SU-DHL-6 (cell line): Measurements from ENCODE around the gene SCYGR1.

Experiments used
- H2AFZ ChIP-seq: fragments of 200-600 bp; sonication (generic); 2 replicates; pipeline ENCODE4 v1.6.1; 2014; ENCODE audit warnings: low read depth, mild to moderate bottlenecking, moderate library complexity, mixed read lengths, antibody characterized with exemption, low read length; ENCODE audit not compliant: severe bottlenecking
- H3F3A ChIP-seq: fragments of 200-600 bp; shearing (Covaris generic); 2 replicates; pipeline ENCODE4 v1.6.0; 2016; ENCODE audit warnings: antibody characterized with exemption, mild to moderate bottlenecking; ENCODE audit not compliant: insufficient read depth
- H3K27ac ChIP-seq: fragments of 200-600 bp; sonication (generic); 2 replicates; pipeline ENCODE4 v1.5.1; 2016; ENCODE audit warnings: low read depth, mild to moderate bottlenecking, low read length, moderate library complexity, mixed read lengths
- H3K27me3 ChIP-seq: fragments of 200-600 bp; sonication (generic), shearing (Covaris generic); 2 replicates; pipeline ENCODE4 v1.6.0; 2014; ENCODE audit warnings: mild to moderate bottlenecking, low read length
- H3K36me3 ChIP-seq: fragments of 200-600 bp; sonication (generic); 2 replicates; pipeline ENCODE4 v1.6.1; 2014; ENCODE audit warnings: mild to moderate bottlenecking, low read length, mixed read lengths
- H3K4me2 ChIP-seq: fragments of 300-600, 200-600 bp; shearing (Covaris generic), sonication (generic); 2 replicates; pipeline ENCODE4 v1.6.0; 2014; ENCODE audit warnings: low read length, low read depth, mild to moderate bottlenecking; ENCODE audit not compliant: poor library complexity, severe bottlenecking
- H3K4me3 ChIP-seq: fragments of 200-600 bp; sonication (generic); 2 replicates; pipeline ENCODE4 v1.5.1; 2014; ENCODE audit warnings: antibody characterized with exemption, low read length, mild to moderate bottlenecking, mixed read lengths; ENCODE audit not compliant: insufficient read depth, poor library complexity, severe bottlenecking
- H3K79me2 ChIP-seq: fragments of 200-600 bp; sonication (generic); 2 replicates; pipeline ENCODE4 v1.6.1; 2014; ENCODE audit warnings: mild to moderate bottlenecking, low read length, moderate library complexity; ENCODE audit not compliant: insufficient read depth
- H3K9ac ChIP-seq: fragments of 200-600 bp; sonication (generic); 2 replicates; pipeline ENCODE4 v1.7.0; 2014; ENCODE audit warnings: mild to moderate bottlenecking, low read length
- H3K9me2 ChIP-seq: fragments of 200-600 bp; sonication (generic); replicated peaks from 2 replicates; pipeline ENCODE4 v1.6.1; 2014; ENCODE audit warnings: low read length; ENCODE audit not compliant: insufficient read depth
- H3K9me3 ChIP-seq: fragments of 200-600 bp; sonication (generic); 2 replicates; pipeline ENCODE4 v1.6.1; 2014; ENCODE audit warnings: low read length, mixed read lengths; ENCODE audit not compliant: insufficient read depth
- H4K20me1 ChIP-seq: fragments of 200-600 bp; sonication (generic); 2 replicates; pipeline ENCODE4 v1.6.1; 2014; ENCODE audit warnings: low read depth, mild to moderate bottlenecking, antibody characterized with exemption, low read length, moderate library complexity, mixed read lengths
- EZH2phosphoT487 ChIP-seq: fragments of 200-600 bp; sonication (generic), shearing (Covaris generic); conservative IDR thresholded peaks from 2 replicates; pipeline ENCODE4 v1.6.1; 2018; ENCODE audit warnings: mild to moderate bottlenecking, antibody characterized with exemption, low read length, moderate library complexity, mixed read lengths
- TF ChIP-seq, protein P1 (sequence below): fragments of 200-600 bp; sonication (generic); IDR thresholded peaks from one replicate; pipeline ENCODE4 v1.5.1; 2017; ENCODE audit warnings: antibody characterized with exemption, mild to moderate bottlenecking, low read length, moderate library complexity; ENCODE audit not compliant: insufficient read depth, poor library complexity, severe bottlenecking

Gene SCYGR1

GRCh38 chr2:227390468-227391256, 2.9 kb upstream of the SCYGR1 start:
- H3K79me2 ChIP-seq, result no peaks in the 10 kb centered on the region
- no peaks in the 10 kb centered on the region for H3K9me3 ChIP-seq
- H3K9me2 ChIP-seq, result no peaks in the 10 kb centered on the region
- H3K4me2 ChIP-seq, result no peak overlapping the region
- TF ChIP-seq, protein P1, sequence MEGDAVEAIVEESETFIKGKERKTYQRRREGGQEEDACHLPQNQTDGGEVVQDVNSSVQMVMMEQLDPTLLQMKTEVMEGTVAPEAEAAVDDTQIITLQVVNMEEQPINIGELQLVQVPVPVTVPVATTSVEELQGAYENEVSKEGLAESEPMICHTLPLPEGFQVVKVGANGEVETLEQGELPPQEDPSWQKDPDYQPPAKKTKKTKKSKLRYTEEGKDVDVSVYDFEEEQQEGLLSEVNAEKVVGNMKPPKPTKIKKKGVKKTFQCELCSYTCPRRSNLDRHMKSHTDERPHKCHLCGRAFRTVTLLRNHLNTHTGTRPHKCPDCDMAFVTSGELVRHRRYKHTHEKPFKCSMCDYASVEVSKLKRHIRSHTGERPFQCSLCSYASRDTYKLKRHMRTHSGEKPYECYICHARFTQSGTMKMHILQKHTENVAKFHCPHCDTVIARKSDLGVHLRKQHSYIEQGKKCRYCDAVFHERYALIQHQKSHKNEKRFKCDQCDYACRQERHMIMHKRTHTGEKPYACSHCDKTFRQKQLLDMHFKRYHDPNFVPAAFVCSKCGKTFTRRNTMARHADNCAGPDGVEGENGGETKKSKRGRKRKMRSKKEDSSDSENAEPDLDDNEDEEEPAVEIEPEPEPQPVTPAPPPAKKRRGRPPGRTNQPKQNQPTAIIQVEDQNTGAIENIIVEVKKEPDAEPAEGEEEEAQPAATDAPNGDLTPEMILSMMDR, result no peak
- no peak for TF ChIP-seq EZH2phosphoT487
- no peak overlapping the region for H3K27ac ChIP-seq
- H3K9ac ChIP-seq, result no peak overlapping the region
- H2AFZ ChIP-seq, result no peak overlapping the region
- H4K20me1 ChIP-seq, result no peaks in the 10 kb centered on the region
- no peaks in the 10 kb centered on the region for H3K36me3 ChIP-seq
- H3K4me3 ChIP-seq, result no peak overlapping the region
- no peaks in the 10 kb centered on the region for H3K27me3 ChIP-seq
- H3F3A ChIP-seq, result no peaks in the 10 kb centered on the region

GRCh38 chr2:227389661-227390060, 1.9 kb upstream of the SCYGR1 start:
- Histone ChIP-seq H2AFZ (no peak overlapping the region), H3K27me3 (no peaks in the 10 kb centered on the region), H3K9me2 (no peaks in the 10 kb centered on the region), H3K27ac (no peak overlapping the region), H3K4me2 (no peak overlapping the region), H3K9me3 (no peaks in the 10 kb centered on the region), H4K20me1 (no peaks in the 10 kb centered on the region), H3K79me2 (no peaks in the 10 kb centered on the region), H3K36me3 (no peaks in the 10 kb centered on the region), H3K4me3 (no peak overlapping the region), H3F3A (no peaks in the 10 kb centered on the region), H3K9ac (no peak overlapping the region)
- TF ChIP-seq, protein P1, result no peak
- TF ChIP-seq EZH2phosphoT487, result no peak

DNA sequence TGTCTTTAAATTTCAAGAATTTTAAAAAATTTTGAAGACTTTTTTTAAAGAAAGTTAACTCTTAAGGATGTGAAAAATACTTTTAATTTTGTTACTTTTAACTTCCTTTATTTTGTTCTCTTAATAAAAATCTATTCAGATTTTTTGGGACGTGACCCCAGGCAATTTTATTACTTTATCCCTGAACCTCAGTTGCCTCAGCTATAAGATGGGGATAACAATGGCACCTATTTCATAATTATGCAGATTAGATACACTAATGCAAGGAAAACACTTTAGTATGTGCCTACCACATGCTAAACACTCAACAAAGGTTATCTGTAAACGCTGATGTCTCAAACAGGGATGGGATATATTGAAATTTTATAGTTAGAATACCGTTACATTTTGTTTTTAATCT, 1.5 kb upstream of the SCYGR1 start:
- Histone ChIP-seq H2AFZ (no peak overlapping the region), H3K27me3 (no peaks in the 10 kb centered on the region), H3K79me2 (no peaks in the 10 kb centered on the region), H3K27ac (no peak overlapping the region), H3F3A (no peaks in the 10 kb centered on the region), H3K9ac (no peak overlapping the region), H3K9me3 (no peaks in the 10 kb centered on the region), H3K9me2 (no peaks in the 10 kb centered on the region), H3K4me2 (no peak overlapping the region), H3K36me3 (no peaks in the 10 kb centered on the region), H3K4me3 (no peak overlapping the region), H4K20me1 (no peaks in the 10 kb centered on the region)
- TF ChIP-seq, protein P1, result no peak
- TF ChIP-seq EZH2phosphoT487, result no peak
